Measurements from ENCODE around the gene GLIS2.

GLIS2 gene

DNA sequence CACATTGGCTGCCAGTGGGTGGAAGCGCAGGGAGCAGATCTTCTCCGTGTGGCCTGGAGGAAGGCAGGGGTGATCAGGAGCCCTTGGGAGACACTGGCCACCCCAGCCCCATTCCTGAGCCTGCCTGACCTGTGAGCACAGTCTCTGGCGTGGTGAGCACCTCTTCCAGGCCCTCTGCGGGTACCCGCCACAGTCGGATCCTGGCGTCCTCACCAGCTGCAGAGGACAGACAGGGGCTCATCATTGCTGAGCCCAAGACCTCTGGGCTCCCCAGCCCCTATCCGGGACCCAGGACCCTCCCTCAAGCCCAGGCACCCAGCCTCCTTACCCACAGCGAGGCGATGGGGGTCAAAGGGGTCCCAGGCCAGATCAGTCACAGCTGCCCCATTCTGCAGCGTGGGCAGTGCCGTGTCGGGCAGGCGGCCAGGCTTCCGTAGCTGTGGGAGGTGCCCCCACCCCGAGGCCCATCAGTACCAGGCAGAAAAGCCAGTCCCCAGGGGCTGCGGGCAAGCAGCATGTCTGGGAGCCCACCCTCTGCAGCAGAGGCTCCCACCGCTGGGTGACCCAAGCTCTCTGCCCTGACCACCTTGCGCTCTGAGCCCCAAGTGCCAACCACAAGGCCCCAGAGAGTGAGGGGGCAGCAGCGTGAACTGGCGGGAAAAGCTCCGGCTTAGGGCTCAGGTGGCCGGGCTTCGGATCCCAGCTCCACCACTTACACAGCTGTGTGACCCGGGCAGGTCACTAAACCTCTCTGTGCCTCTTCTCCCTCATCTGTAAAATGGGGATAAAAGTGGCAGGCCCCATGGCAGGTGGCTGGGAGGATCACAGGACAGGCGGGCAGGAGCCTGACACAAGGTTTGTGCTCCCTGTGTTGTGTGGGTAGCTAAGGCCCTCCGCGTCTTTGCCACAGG lies 45.4 kb downstream of the GLIS2 start:
- H3F3A ChIP-seq (ENCODE audit: low read depth) = no peaks in the 10 kb centered on the region
- no peaks in the 10 kb centered on the region for H3K9me3 ChIP-seq (ENCODE audit: insufficient read depth, low read depth, low read length)
- H3K4me3 ChIP-seq (ENCODE audit: low read length, poor library complexity, severe bottlenecking) = no peak overlapping the region
- no peak for TF ChIP-seq CTCF (conservative IDR thresholded peaks at IDR 0.05; ENCODE audit: low read length)
- no peak for TF ChIP-seq EZH2phosphoT487 (IDR thresholded peaks at IDR 0.05; ENCODE audit: borderline replicate concordance)
- H3K27me3 ChIP-seq (ENCODE audit: insufficient read depth, low read length, poor library complexity, severe bottlenecking) = no peaks in the 10 kb centered on the region
- H3K9me2 ChIP-seq (replicated peaks; ENCODE audit: low read depth, low read length) = no peaks in the 10 kb centered on the region
- no peak overlapping the region for H2AFZ ChIP-seq (ENCODE audit: low read length)
- no peaks in the 10 kb centered on the region for H3K79me2 ChIP-seq (ENCODE audit: insufficient read depth, low read length)
- H3K9ac ChIP-seq (ENCODE audit: low read depth, low read length, poor library complexity, severe bottlenecking) = no peak overlapping the region
- H3K4me2 ChIP-seq (ENCODE audit: low read depth, low read length, poor library complexity, severe bottlenecking) = no peak overlapping the region
- peaks cover 8% of the 10 kb centered on the region; the same call in 1 of the 2 replicates for H3K36me3 ChIP-seq (ENCODE audit: insufficient read depth, low read length)
- no peaks in the 10 kb centered on the region for H3K4me1 ChIP-seq (ENCODE audit: insufficient read depth, low read length, poor library complexity, severe bottlenecking)
- no peaks in the 10 kb centered on the region for H4K20me1 ChIP-seq (ENCODE audit: insufficient read depth, low read length, poor library complexity, severe bottlenecking)

DNA sequence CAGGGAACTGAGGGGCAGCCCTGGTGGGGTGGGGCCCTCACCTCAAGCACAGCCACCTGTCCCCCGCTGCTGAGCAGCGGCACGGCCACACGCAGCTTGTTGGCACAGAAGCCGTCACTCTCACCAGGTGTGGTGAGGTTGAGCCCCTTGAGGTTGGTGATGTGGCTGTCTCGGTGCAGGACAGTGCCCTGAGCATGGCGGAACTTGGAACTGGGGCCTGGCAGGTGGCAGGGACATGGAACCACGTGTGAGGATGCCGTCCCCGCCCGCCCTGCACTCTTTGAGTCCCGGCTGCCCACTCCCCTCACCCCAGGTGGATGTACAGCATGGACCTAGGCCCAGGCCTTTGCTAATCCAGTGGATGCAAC lies 46.1 kb downstream of the GLIS2 start:
- H3K9me3 ChIP-seq (ENCODE audit: insufficient read depth, low read depth, low read length) = no peaks in the 10 kb centered on the region
- H3K4me1 ChIP-seq (ENCODE audit: insufficient read depth, low read length, poor library complexity, severe bottlenecking) = no peaks in the 10 kb centered on the region
- no peaks in the 10 kb centered on the region for H3F3A ChIP-seq (ENCODE audit: low read depth)
- no peaks in the 10 kb centered on the region for H3K9me2 ChIP-seq (replicated peaks; ENCODE audit: low read depth, low read length)
- H3K27me3 ChIP-seq (ENCODE audit: insufficient read depth, low read length, poor library complexity, severe bottlenecking) = no peaks in the 10 kb centered on the region
- no peak for TF ChIP-seq EZH2phosphoT487 (IDR thresholded peaks at IDR 0.05; ENCODE audit: borderline replicate concordance)
- TF ChIP-seq CTCF (conservative IDR thresholded peaks at IDR 0.05; ENCODE audit: low read length) = no peak
- H3K36me3 ChIP-seq (ENCODE audit: insufficient read depth, low read length) = peaks cover 8% of the 10 kb centered on the region; the same call in 1 of the 2 replicates
- no peaks in the 10 kb centered on the region for H3K79me2 ChIP-seq (ENCODE audit: insufficient read depth, low read length)
- no peak overlapping the region for H3K4me3 ChIP-seq (ENCODE audit: low read length, poor library complexity, severe bottlenecking)
- no peak overlapping the region for H2AFZ ChIP-seq (ENCODE audit: low read length)
- no peak overlapping the region for H3K4me2 ChIP-seq (ENCODE audit: low read depth, low read length, poor library complexity, severe bottlenecking)
- H4K20me1 ChIP-seq (ENCODE audit: insufficient read depth, low read length, poor library complexity, severe bottlenecking) = no peaks in the 10 kb centered on the region
- H3K9ac ChIP-seq (ENCODE audit: low read depth, low read length, poor library complexity, severe bottlenecking) = no peak overlapping the region

- H3K9me2 ChIP-seq (replicated peaks; ENCODE audit: low read depth, low read length) = no peaks in the 10 kb centered on the region
- H3K9me3 ChIP-seq (ENCODE audit: insufficient read depth, low read depth, low read length) = no peaks in the 10 kb centered on the region
- H3K4me1 ChIP-seq (ENCODE audit: insufficient read depth, low read length, poor library complexity, severe bottlenecking) = no peaks in the 10 kb centered on the region
- H3K4me3 ChIP-seq (ENCODE audit: low read length, poor library complexity, severe bottlenecking) = no peak overlapping the region
- H3K9ac ChIP-seq (ENCODE audit: low read depth, low read length, poor library complexity, severe bottlenecking) = no peak overlapping the region
- H3K27me3 ChIP-seq (ENCODE audit: insufficient read depth, low read length, poor library complexity, severe bottlenecking) = no peaks in the 10 kb centered on the region
- no peak overlapping the region for H2AFZ ChIP-seq (ENCODE audit: low read length)
- no peaks in the 10 kb centered on the region for H3F3A ChIP-seq (ENCODE audit: low read depth)
- no peaks in the 10 kb centered on the region for H3K79me2 ChIP-seq (ENCODE audit: insufficient read depth, low read length)
- no peaks in the 10 kb centered on the region for H4K20me1 ChIP-seq (ENCODE audit: insufficient read depth, low read length, poor library complexity, severe bottlenecking)
- TF ChIP-seq EZH2phosphoT487 (IDR thresholded peaks at IDR 0.05; ENCODE audit: borderline replicate concordance) (no peak), CTCF (conservative IDR thresholded peaks at IDR 0.05; ENCODE audit: low read length) (no peak)
- H3K36me3 ChIP-seq (ENCODE audit: insufficient read depth, low read length) = peaks cover 8% of the 10 kb centered on the region; the same call in 1 of the 2 replicates
- H3K4me2 ChIP-seq (ENCODE audit: low read depth, low read length, poor library complexity, severe bottlenecking) = no peak overlapping the region
Measured at GRCh38 chr16:4362476-4363135, 46.7 kb downstream of the GLIS2 start.

Data from Loucy (cell line).